Thymus (tissue), 11 donors: ENCODE results near the gene CHSY1. TPM values are rescaled to one million over a fixed set of nuclear protein-coding genes. Genes with fewer than 3 reads are reported as not detected.

ENCODE experiments used
- DNase-seq, 9 donors: peaks; one replicate each; pipeline ENCODE4 v3.0.0-alpha.2; 2013; ENCODE audit warnings: low spot score in 9 of 9, low read depth in 6 of 9, missing footprints in 1 of 9
- H3K27ac ChIP-seq, 2 donors: one replicate each; pipeline ENCODE4 v1.5.1; 2013; ENCODE audit warnings: control low read depth in 1 of 2, low read depth in 1 of 2, low read length in 1 of 2, mild to moderate bottlenecking in 1 of 2, moderate library complexity in 1 of 2
- H3K27me3 ChIP-seq, 2 donors: one replicate each; pipeline ENCODE4 v1.5.1; 2013; ENCODE audit warnings: low read length in 1 of 2; ENCODE audit not compliant: control insufficient read depth in 2 of 2, insufficient read depth in 1 of 2
- H3K36me3 ChIP-seq, 2 donors: one replicate each; pipeline ENCODE4 v1.5.1; 2013; ENCODE audit warnings: low read length in 1 of 2, mild to moderate bottlenecking in 1 of 2, moderate library complexity in 1 of 2; ENCODE audit not compliant: control insufficient read depth in 2 of 2, insufficient read depth in 2 of 2
- H3K4me1 ChIP-seq, 2 donors: one replicate each; pipeline ENCODE4 v1.5.1; 2013; ENCODE audit warnings: low read length in 2 of 2; ENCODE audit not compliant: control insufficient read depth in 2 of 2, insufficient read depth in 2 of 2
- H3K4me3 ChIP-seq, 2 donors: one replicate each; pipeline ENCODE4 v1.5.1; 2013; ENCODE audit warnings: low read length in 2 of 2, control low read depth in 1 of 2, mild to moderate bottlenecking in 1 of 2
- H3K9me3 ChIP-seq, 2 donors: one replicate each; pipeline ENCODE4 v1.5.1; 2013; ENCODE audit warnings: low read length in 1 of 2, mild to moderate bottlenecking in 1 of 2; ENCODE audit not compliant: control insufficient read depth in 2 of 2, insufficient read depth in 1 of 2
- WGBS: extraction: QIAGEN DNeasy Blood & Tissue Kit; methylation state at CpG from one replicate; pipeline ENCODE4 v1.1.7; 2013; 5-methylcytosine and 5-hydroxymethylcytosine counted together
- polyA plus RNA-seq: library from polyadenylated mRNA; stranded (reverse); fragments of 200-250 nt; gene quantifications from one replicate; pipeline ENCODE4 v1.2.3, GENCODE V29; 2013
- total RNA-seq: library from RNA; stranded (reverse); fragments of 120-200 nt; gene quantifications from one replicate; pipeline ENCODE4 v1.2.4, GENCODE V29; 2013
- donor health status: healthy.

The CHSY1 gene
- total and polyA plus RNA-seq, 2 donors, result 13.1 to 14.9 TPM

DNA sequence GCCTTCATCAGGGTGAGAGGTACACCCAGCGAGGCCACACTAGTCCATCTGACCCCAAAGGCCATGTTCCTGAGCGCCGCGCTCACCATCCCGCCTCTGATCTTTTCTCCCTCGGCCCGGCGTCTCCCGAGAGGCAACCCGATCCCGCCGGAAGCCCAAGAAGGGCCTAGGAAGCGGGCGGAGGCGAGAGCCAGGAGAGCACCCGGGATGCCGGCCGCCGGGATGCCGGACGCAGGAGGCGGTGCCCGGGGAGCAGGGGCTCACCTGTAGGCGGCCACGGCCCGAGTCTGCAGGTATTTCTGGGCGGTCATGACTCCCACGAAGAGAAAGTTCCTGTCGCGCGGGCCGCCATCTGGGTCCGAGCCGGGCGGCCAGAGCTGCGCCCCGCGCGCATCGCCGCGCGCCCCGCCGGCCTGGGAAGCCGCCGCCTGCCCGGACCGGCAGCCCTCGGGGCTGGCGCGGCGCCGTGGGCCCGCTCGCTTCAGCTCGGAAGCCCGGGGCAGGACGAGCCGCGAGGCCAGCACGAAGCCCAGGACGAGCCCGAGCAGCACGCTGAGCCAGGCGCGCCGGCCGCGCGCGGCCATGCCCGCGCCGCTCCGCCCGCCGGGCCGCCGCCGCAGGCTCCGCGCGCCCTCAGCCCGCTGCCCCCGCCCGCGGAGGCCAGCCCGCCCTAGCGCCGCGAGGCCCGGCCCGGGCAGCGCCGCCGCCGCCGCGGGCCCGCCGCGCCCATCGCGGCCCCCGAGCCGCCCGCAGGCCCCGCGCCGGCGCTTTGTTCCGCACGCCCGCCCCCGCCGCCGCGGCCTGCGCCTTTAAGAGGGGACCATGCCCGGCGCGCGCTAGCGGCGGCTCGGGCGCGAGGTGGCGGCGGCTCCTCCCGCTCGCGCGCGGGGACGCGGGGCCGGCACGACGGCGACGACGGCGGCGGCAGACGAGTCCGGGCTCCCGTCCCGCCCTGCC is 697 bp downstream of the CHSY1 start:
- H3K4me1 ChIP-seq, result peaks cover 6 to 10% of the 10 kb centered on the region in 2 donors
- under 1% methylated on average over 150 of the region's 150 CpGs for WGBS
- H3K4me3 ChIP-seq, result peak overlapping the region; percentile 57 to 82
- no peak for DNase-seq
- H3K36me3 ChIP-seq, result no peaks in the 10 kb centered on the region
- H3K27me3 ChIP-seq, result peaks cover 3 to 27% of the 10 kb centered on the region in 2 donors
- H3K27ac ChIP-seq, result peak overlapping the region in 1 of 2 donors; percentile 84
- no peaks in the 10 kb centered on the region for H3K9me3 ChIP-seq

GRCh38 chr15:101250341-101250831 is 1.5 kb downstream of the CHSY1 start:
- WGBS, result 13% methylated on average over 6 of the region's 6 CpGs
- DNase-seq, result no peak

GRCh38 chr15:101248274-101248673 is 3.6 kb downstream of the CHSY1 start:
- Histone ChIP-seq H3K4me3 (no peak overlapping the region), H3K4me1 (peaks cover 24 to 29% of the 10 kb centered on the region in 2 donors), H3K27me3 (peaks cover 3 to 21% of the 10 kb centered on the region in 2 donors), H3K36me3 (no peaks in the 10 kb centered on the region), H3K27ac (no peak overlapping the region), H3K9me3 (no peaks in the 10 kb centered on the region)
- DNase-seq, result no peak
- 91% methylated on average over 3 of the region's 3 CpGs for WGBS

More at GRCh38 chr15:101250341-101250831, 1.5 kb downstream of the CHSY1 start:
- Histone ChIP-seq H3K27me3 (peaks cover 3 to 27% of the 10 kb centered on the region in 2 donors), H3K36me3 (no peaks in the 10 kb centered on the region), H3K27ac (no peak overlapping the region), H3K9me3 (no peaks in the 10 kb centered on the region), H3K4me1 (peaks cover 6 to 11% of the 10 kb centered on the region in 2 donors), H3K4me3 (peak overlapping the region; percentile 57 to 82)

DNA sequence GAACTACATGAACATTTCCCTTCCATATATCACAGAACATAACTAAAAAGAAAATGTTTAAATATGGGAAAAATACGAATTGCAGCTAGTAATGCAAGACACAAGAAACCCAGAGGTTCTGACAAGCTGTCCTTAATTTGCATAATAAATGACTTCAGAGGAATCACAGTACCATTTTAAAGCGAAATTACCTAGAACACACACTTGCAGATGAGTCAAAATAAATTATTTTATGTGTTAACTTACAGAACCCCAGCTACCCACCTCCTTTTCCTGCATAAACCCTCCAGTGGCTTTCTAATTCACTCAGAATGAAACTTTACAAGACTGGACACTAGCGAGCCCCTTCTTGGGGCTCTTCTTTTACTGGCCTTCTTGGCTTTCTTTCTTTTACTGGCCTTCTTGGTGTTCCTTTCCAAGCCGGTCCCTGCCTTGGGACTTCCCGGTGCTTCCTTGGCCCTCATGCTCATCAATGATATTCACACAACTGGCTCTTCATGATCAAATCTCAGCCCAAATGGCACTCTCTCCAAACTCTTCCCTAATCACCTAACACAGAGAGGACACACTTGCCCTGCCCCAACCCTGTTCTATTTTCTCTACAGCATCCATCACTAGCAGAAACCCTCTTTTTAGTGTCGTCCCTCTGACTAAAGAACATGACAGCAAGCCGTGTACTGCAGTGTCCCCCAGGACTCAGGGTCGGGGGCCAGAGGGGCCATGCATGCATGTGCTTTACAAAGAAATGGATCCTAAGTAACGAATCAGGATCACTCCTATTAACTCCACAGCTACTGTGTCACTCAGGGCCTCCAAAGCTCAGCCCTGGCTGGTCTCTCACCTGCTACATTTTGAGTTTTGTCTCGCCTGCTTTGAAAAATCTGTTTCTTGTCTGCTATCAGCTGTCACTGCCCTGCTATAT is 4.8 kb downstream of the CHSY1 start:
- H3K4me1 ChIP-seq, result peaks cover 36 to 37% of the 10 kb centered on the region in 2 donors
- no peaks in the 10 kb centered on the region for H3K36me3 ChIP-seq
- H3K27ac ChIP-seq, result no peak overlapping the region
- no peak for DNase-seq
- peaks cover 0 to 9% of the 10 kb centered on the region in 2 donors for H3K27me3 ChIP-seq
- H3K9me3 ChIP-seq, result no peaks in the 10 kb centered on the region
- whole genome bisulfite sequencing, result 93% methylated on average over 10 of the region's 10 CpGs
- no peak overlapping the region for H3K4me3 ChIP-seq

GRCh38 chr15:101246391-101246790 is 5.5 kb downstream of the CHSY1 start:
- H3K4me3 ChIP-seq, result no peak overlapping the region
- peaks cover 0 to 7% of the 10 kb centered on the region in 2 donors for H3K27me3 ChIP-seq
- H3K4me1 ChIP-seq, result peaks cover 38 to 40% of the 10 kb centered on the region in 2 donors
- H3K9me3 ChIP-seq, result no peaks in the 10 kb centered on the region
- no peak overlapping the region for H3K27ac ChIP-seq
- no peak for DNase-seq
- WGBS, result 63% methylated on average over 6 of the region's 6 CpGs
- H3K36me3 ChIP-seq, result no peaks in the 10 kb centered on the region

DNA sequence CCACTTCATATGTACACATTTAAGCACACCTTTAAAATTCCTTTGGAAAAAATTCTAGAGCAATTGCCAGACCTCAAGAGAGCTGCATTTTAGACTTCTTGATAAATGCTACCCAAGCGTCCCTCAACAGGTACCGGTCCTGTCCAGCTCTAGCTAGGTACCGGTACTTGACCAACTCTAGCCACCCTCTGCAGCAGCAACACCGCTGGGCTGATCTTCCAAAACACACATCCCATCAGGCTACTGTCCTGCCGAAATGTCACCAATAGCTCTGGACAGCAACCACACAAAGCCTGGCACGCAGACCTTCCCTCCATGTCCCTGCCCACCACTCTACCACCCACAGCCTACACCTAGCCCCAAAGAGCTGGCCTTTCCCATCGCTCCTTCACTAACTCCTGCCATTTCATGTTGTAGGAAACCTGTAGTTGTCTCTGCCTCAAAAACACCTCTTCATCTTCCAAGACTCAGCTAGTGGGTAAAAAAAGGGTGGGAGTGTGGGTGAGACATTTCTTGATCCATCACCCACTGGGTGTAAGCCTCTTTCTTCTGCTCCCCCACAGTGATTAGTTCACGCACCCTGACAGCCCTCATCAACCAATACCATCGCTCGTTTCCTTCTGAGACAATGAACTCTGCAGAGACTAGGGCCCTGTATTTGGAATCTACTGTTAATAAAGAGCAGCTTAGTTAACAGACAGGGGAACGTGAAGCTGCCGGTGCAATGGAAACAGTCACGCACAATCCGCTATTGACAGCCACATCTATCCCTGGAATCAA is 6.8 kb downstream of the CHSY1 start:
- Histone ChIP-seq H3K4me3 (no peak overlapping the region), H3K27me3 (no peaks in the 10 kb centered on the region), H3K36me3 (no peaks in the 10 kb centered on the region), H3K9me3 (no peaks in the 10 kb centered on the region), H3K4me1 (peaks cover 32 to 36% of the 10 kb centered on the region in 2 donors), H3K27ac (peak overlapping the region in 1 of 2 donors; percentile 36)
- 97% methylated on average over 14 of the region's 14 CpGs for WGBS
- DNase-seq, result no peak

- 14% methylated on average over 7 of the region's 7 CpGs for WGBS
- Histone ChIP-seq H3K36me3 (no peaks in the 10 kb centered on the region), H3K27me3 (no peaks in the 10 kb centered on the region), H3K4me1 (peaks cover 34 to 43% of the 10 kb centered on the region in 2 donors), H3K27ac (peak overlapping the region; percentile 71 to 73), H3K4me3 (peak overlapping the region in 1 of 2 donors; percentile 2), H3K9me3 (no peaks in the 10 kb centered on the region)
- DNase-seq, result peak in 1 of 9 donors; percentile 69
Measured at GRCh38 chr15:101244036-101244781, 7.6 kb downstream of the CHSY1 start.

- WGBS, result 98% methylated on average over 9 of the region's 9 CpGs
- Histone ChIP-seq H3K4me1 (peaks cover 34 to 44% of the 10 kb centered on the region in 2 donors), H3K4me3 (no peak overlapping the region), H3K27ac (peak overlapping the region in 1 of 2 donors; percentile 21), H3K9me3 (no peaks in the 10 kb centered on the region), H3K27me3 (no peaks in the 10 kb centered on the region), H3K36me3 (no peaks in the 10 kb centered on the region)
- DNase-seq, result no peak
Measured at GRCh38 chr15:101243420-101243819, 8.4 kb downstream of the CHSY1 start.
